ENCODE measurements around the gene GART.

The GART gene

DNA sequence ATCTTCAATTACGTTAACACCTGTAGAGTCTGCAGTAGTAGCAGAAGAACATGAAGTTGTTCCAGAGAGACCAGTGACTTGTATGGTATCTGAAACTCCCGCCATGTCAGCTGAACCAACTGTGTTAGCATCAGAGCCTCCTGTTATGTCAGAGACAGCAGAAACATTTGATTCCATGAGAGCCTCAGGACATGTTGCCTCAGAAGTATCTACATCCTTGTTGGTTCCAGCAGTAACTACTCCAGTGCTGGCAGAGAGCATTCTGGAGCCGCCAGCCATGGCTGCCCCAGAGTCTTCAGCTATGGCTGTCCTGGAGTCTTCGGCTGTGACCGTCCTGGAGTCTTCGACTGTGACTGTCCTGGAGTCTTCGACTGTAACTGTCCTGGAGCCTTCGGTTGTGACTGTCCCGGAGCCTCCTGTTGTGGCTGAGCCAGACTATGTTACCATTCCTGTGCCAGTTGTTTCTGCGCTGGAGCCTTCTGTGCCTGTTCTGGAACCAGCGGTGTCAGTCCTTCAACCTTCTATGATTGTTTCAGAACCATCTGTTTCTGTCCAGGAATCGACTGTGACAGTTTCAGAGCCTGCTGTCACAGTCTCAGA, 11.2 kb upstream of the GART start:
- DNase-seq, result no peak

DNA sequence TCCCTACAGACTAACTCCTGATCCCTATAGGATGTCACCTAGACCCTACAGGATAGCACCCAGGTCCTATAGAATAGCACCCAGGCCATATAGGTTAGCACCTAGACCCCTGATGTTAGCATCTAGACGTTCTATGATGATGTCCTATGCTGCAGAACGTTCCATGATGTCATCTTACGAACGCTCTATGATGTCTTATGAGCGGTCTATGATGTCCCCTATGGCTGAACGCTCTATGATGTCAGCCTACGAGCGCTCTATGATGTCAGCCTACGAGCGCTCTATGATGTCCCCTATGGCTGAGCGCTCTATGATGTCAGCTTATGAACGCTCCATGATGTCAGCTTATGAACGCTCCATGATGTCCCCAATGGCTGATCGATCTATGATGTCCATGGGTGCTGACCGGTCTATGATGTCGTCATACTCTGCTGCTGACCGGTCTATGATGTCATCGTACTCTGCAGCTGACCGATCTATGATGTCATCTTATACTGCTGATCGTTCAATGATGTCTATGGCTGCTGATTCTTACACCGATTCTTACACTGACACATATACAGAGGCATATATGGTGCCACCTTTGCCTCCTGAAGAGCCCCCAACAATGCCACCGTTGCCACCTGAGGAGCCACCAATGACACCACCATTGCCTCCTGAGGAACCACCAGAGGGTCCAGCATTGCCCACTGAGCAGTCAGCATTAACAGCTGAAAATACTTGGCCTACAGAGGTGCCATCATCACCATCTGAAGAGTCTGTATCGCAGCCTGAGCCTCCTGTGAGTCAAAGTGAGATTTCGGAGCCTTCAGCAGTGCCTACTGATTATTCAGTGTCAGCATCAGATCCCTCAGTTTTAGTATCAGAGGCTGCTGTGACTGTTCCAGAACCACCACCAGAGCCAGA, 10.4 kb upstream of the GART start:
- DNase-seq, result no peak

DNA sequence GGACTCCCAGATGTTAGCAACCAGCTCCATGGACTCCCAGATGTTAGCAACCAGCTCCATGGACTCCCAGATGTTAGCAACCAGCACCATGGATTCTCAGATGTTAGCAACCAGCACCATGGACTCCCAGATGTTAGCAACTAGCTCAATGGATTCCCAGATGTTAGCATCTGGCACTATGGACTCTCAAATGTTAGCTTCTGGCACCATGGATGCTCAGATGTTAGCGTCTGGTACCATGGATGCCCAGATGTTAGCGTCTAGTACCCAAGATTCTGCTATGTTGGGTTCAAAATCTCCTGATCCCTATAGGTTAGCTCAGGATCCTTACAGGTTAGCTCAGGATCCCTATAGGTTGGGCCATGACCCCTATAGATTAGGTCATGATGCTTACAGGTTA, 9.7 kb upstream of the GART start:
- no peak for DNase-seq

GRCh38 chr21:33550772-33551660, 9.1 kb upstream of the GART start:
- no peak for DNase-seq

DNA sequence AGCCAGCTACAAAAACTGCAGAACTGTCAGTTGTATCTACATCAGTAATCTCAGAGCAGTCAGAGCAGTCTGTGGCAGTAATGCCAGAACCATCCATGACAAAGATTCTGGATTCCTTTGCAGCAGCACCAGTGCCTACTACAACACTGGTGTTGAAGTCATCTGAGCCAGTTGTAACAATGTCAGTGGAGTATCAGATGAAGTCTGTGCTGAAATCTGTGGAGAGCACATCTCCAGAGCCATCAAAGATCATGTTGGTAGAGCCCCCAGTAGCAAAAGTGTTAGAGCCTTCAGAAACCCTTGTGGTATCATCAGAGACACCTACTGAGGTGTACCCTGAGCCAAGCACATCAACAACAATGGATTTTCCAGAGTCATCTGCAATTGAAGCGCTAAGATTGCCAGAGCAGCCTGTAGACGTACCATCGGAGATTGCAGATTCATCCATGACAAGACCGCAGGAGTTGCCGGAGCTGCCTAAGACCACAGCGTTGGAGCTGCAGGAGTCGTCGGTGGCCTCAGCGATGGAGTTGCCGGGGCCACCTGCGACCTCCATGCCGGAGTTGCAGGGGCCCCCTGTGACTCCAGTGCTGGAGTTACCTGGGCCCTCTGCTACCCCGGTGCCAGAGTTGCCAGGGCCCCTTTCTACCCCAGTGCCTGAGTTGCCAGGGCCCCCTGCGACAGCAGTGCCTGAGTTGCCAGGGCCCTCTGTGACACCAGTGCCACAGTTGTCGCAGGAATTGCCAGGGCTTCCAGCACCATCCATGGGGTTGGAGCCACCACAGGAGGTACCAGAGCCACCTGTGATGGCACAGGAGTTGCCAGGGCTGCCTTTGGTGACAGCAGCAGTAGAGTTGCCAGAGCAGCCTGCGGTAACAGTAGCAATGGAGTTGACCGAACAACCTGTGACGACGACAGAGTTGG, 8.2 kb upstream of the GART start:
- DNase-seq, result no peak

DNA sequence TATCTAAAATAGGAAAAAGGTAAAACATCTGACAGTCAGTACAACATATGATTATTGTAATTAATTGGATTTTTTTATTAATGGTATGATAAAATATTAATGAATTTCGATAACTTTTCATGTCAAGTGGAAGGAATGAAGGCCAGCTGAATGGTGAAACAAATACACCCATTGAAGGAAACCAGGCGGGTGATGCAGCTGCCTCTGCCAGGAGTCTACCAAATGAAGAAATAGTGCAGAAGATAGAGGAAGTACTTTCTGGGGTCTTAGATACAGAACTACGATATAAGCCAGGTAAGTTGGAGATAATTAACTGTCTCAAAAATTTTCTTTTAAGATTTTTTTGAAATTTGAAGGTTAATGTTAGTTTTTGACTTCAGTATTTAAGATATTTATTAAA, 4.2 kb upstream of the GART start:
- DNase-seq, result no peak

DNA sequence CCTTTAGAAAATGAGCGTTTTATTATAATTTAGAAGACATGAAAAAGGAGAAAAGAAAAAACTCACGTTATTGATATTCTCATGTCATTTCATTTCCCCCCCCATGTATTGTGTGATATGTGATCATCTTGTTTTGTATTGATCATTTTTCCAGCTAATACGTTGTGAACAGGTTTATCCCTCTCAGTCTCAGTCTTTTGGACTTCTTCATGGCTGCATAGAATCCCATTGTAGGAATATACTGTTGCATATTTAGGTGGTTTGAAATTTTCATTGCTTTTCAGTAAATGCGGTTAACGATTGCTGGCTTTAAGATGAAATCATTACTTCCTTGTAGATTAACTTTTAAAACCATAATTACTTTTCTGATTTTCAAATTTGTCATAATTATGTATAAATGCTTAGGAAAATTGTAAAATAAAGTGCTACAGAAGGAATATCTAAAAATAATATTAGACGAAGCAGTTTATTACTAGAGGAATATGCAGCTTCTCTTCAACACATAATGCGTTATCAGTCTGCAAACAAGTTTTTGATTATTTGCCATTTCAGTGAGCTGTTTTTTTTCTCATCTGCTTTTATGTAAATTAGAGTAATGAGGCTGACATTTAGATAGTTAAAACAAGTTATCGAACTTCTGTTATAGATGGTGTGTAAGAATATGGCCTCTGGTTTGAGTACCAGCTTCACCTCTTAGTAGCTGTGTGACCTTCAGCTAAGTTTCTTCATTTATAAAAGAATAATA, 2.7 kb upstream of the GART start:
- DNase-seq, result no peak

DNA sequence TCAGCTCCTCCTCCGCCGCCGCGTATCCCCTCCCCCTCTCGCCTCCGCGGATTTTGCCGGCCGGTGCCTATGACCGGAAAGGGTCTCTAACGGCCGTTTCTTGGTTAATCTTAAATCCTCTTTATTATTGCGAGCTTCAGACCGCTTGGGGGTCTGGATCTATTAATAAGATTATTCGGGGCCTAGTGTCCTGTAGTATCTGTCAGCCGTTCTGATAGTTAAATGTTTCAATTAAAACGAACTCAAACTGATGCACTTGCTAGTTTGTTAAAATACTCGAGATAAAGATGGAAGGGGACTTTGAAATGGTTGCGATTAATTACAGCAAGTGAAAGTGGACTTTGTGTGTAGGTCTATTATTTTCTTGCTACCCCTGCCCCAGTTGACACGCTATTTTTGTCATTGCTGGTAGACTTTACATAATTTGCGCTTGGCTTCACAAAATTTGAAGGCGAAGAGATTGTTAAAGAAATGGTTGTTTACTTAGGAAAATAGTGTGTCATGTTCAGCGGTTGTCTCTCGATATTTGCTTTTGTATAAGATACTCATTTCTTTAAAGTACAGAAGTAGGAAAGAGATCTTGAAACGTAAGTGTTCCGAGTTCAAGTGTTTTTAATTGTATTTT, 1.7 kb upstream of the GART start:
- peak; percentile 70 for DNase-seq

GRCh38 chr21:33542640-33543504, 955 bp upstream of the GART start, which contains the start of gene SON:
SON (plus strand) TSS chr21:33543038; CDS start chr21:33543093, 55 bp downstream.
- DNase-seq, result peak; percentile 95

GRCh38 chr21:33541105-33541711, 709 bp downstream of the GART start:
- DNase-seq, result no peak

DNA sequence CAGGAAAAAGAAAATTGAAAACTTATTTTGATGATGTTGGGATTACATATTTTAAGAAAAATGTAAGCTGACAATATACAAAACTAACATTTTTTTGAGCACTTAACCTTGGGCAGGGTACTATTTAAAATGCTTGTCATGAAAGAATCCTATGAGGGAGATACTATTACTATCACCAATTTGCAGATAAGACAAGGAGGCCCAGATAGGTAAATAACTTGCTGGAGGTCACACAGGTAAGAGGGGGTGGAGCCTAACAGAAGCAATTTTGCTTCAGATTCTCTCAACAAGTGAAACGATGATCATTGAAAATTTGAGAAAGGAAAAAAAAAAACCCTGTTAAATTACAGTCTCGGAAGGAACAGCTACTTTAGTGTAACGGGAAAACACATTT, 1.2 kb downstream of the GART start:
- no peak for DNase-seq

GRCh38 chr21:33539616-33540015, 2.3 kb downstream of the GART start:
- DNase-seq, result no peak

DNA sequence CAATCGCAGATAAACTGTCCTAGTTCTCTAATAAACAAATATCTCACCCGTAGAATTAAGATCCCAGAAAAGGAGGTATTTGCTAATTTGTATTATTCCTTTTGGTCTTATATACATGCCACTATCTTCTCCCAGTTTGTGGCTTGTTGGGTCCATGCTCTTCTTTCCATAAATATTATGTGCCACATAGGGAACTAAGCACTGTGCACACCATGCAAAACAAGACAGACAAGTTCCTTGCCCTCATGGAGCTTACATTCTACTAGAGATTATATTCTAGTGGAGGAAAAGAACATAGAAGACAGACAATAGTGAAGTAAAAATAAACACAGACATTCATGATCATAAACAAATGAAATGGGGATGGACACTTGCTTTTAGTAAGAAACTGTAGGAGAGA, 4.7 kb downstream of the GART start:
- no peak for DNase-seq

GRCh38 chr21:33531007-33531406, 10.9 kb downstream of the GART start:
- DNase-seq, result no peak

DNA sequence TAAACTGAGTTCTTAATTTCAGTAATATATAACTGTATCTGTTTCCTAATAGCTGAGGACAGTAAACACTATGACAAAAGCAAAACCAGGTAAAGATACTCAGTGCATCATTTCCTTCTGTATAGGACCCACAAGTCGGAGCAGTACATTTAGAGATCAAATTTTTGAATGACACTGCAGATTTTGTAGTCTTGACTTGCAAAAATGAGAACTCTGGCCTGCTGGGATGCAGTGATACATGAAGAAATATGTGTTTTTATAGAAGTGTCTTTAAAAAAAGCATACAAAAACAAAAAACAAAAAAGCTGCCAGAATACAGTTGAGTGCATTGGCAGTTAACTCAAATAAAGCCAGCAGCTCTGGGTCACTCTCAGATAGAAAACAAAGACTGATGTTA, 19.0 kb downstream of the GART start:
- no peak for DNase-seq

- DNase-seq, result no peak
These were observed 19.5 kb downstream of the GART start for GRCh38 chr21:33522297-33522952.

DNA sequence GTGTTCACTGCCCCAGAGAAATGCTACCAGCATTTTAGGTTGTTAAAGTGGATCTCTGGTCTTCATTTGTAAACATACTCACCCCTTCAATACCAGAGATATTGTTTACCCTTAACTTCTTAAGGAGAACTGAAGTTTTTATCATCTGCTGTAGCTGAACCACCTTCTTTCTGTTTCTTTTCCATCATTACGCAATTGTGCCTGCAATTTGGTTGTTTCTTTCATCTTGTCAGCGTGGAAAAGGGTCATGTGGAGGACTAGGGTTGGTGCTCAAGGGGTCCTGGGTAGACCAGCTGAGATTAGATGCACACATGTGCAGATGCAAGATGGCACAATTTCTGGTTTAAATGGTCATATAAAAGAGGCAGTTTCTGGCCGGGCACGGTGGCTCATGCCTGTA, 23.0 kb downstream of the GART start:
- no peak for DNase-seq

- no peak for DNase-seq
These were observed 27.7 kb downstream of the GART start for GRCh38 chr21:33514229-33514628.

DNA sequence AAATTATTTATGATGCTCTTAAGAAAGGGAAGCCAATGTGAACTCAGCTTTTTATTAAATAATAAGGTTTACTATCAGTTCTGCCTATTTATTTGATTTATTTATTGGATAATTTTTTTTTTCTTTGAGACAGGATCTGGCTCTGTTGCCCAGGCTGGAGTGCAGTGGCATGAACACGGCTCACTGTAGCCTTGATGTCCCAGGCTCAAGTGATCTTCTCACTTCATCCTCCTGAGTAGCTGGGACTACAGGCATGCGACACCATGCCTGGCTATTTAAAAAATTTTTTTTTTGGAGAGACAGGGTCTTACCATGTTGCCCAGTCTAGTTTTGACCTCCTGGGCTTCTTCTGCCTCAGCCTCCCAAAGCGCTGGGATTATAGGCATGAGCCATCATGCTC, 29.4 kb downstream of the GART start:
- no peak for DNase-seq

All from stimulated activated CD4-positive, alpha-beta T cell treated with anti-CD3 and anti-CD28 coated beads, Interleukin-4, amount 100 ng/mL, for 1 hour (primary cell).